Effector memory CD4-positive, alpha-beta T cell (primary cell): ENCODE results near the gene B4GALNT3.

ENCODE experiments used
- DNase-seq, 3 donors: peaks; one replicate each; pipeline ENCODE4 v3.0.0-alpha.2; 2020
- H3K27ac ChIP-seq: 2 replicates; pipeline ENCODE4 v1.7.0; 2013; ENCODE audit warnings: mild to moderate bottlenecking, low read length, moderate library complexity; ENCODE audit not compliant: insufficient read depth, poor library complexity, severe bottlenecking
- H3K27me3 ChIP-seq: replicated peaks from 2 replicates; pipeline ENCODE4 v1.7.0; 2013; ENCODE audit warnings: mild to moderate bottlenecking, low read length; ENCODE audit not compliant: insufficient read depth, control insufficient read depth, poor library complexity, severe bottlenecking
- H3K36me3 ChIP-seq: 2 replicates; pipeline ENCODE4 v1.7.0; 2013; ENCODE audit warnings: mild to moderate bottlenecking, low read length, moderate library complexity; ENCODE audit not compliant: control insufficient read depth, insufficient read depth
- H3K4me1 ChIP-seq: 2 replicates; pipeline ENCODE4 v1.7.0; 2013; ENCODE audit warnings: low read length, mild to moderate bottlenecking; ENCODE audit not compliant: control insufficient read depth, insufficient read depth, poor library complexity, severe bottlenecking
- H3K4me3 ChIP-seq: 2 replicates; pipeline ENCODE4 v1.7.0; 2013; ENCODE audit warnings: low read length, low read depth, mild to moderate bottlenecking; ENCODE audit not compliant: insufficient read depth, poor library complexity, severe bottlenecking
- H3K9me3 ChIP-seq: 2 replicates; pipeline ENCODE4 v1.7.0; 2013; ENCODE audit warnings: mild to moderate bottlenecking, low read length, moderate library complexity; ENCODE audit not compliant: control insufficient read depth

Gene B4GALNT3

GRCh38 chr12:553216-554000, 93.7 kb downstream of the B4GALNT3 start:
- peak overlapping the region; percentile 8 for H3K4me3 ChIP-seq
- H3K27ac ChIP-seq: no peak overlapping the region

GRCh38 chr12:554001-554285, 94.2 kb downstream of the B4GALNT3 start:
- no peaks in the 10 kb centered on the region for H3K9me3 ChIP-seq
- no peak overlapping the region for H3K27ac ChIP-seq
- no peaks in the 10 kb centered on the region for H3K27me3 ChIP-seq
- no peaks in the 10 kb centered on the region for H3K36me3 ChIP-seq
- H3K4me3 ChIP-seq: peak overlapping the region; percentile 8
- peaks cover 22% of the 10 kb centered on the region for H3K4me1 ChIP-seq
- no peak for DNase-seq

More at GRCh38 chr12:553216-554000, 93.7 kb downstream of the B4GALNT3 start:
- Histone ChIP-seq H3K27me3 (no peaks in the 10 kb centered on the region), H3K36me3 (no peaks in the 10 kb centered on the region), H3K4me1 (peaks cover 22% of the 10 kb centered on the region), H3K9me3 (no peaks in the 10 kb centered on the region)
- DNase-seq: peak; percentile 27 to 38 (median 28)

DNA sequence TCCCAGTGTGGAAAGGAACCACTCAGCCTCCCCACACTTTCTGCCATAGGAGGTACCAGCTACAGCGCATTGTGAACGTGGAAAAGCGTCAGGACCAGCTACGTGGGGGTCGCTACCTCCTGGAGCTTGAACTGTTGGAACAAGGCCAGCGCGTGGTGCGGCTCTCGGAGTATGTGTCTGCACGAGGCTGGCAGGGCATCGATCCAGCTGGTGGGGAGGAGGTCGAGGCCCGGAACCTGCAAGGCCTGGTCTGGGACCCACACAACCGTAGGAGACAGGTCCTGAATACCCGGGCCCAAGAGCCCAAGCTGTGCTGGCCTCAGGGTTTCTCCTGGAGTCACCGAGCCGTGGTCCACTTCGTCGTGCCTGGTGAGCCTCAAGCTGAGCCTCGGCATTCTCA, 96.8 kb downstream of the B4GALNT3 start:
- H3K4me1 ChIP-seq: peaks cover 23% of the 10 kb centered on the region
- H3K9me3 ChIP-seq: no peaks in the 10 kb centered on the region
- no peaks in the 10 kb centered on the region for H3K27me3 ChIP-seq
- H3K36me3 ChIP-seq: no peaks in the 10 kb centered on the region
- no peak overlapping the region for H3K4me3 ChIP-seq
- no peak overlapping the region for H3K27ac ChIP-seq
- DNase-seq: no peak

DNA sequence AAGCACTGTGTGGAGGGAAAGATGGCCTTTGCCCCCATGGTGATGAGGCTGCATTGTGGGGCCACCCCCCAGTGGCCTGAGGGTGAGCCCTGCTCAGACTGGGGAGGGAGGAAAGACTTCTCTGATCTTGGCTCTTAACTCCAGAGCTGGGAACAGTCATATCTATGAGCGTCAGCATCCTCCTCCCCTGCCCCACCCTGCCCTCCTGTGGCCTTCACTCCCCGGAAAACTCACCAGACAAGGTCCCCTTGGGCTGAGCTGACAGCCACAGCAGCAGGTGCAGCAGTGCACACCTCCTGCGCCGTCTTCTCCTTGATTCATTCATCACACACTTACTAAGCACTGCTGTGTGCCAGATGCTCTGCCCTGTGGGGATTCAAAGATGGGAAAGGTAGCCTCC, 98.8 kb downstream of the B4GALNT3 start:
- H3K9me3 ChIP-seq: no peaks in the 10 kb centered on the region
- H3K27ac ChIP-seq: no peak overlapping the region
- H3K27me3 ChIP-seq: no peaks in the 10 kb centered on the region
- peaks cover 27% of the 10 kb centered on the region for H3K4me1 ChIP-seq
- H3K4me3 ChIP-seq: no peak overlapping the region
- no peaks in the 10 kb centered on the region for H3K36me3 ChIP-seq
- no peak for DNase-seq

- Histone ChIP-seq H3K27me3 (no peaks in the 10 kb centered on the region), H3K4me1 (peaks cover 28% of the 10 kb centered on the region), H3K27ac (no peak overlapping the region), H3K4me3 (no peak overlapping the region), H3K9me3 (no peaks in the 10 kb centered on the region), H3K36me3 (no peaks in the 10 kb centered on the region)
- no peak for DNase-seq
Observed at GRCh38 chr12:559208-559905, 99.6 kb downstream of the B4GALNT3 start.

DNA sequence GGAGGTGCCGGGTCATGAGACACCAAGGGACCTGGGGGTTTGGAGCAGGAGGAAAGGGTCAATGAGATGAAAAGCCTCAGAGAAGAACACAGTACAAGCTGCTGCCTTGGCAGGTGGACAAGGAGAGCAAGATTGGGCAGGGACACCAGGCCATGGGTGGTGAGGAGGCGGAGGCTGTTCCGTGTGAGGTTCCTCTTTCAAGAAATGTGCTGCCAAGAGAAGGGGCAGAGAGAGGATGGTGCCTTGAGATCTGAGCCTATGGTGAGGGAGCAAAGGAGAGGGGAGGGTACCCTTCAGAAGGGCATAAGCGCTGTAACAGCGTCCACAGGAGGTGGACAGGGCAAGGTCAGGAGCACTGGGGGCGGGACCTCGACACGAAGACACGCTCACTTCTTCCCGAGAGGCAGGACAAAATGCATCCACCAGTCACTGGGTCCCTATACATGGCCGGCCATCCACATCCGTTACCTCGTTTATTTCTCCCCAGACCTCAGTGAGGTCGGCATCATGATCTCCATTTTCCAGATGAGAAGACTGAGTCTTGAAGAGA, 100.2 kb downstream of the B4GALNT3 start:
- no peak overlapping the region for H3K27ac ChIP-seq
- H3K9me3 ChIP-seq: no peaks in the 10 kb centered on the region
- no peak for DNase-seq
- H3K4me3 ChIP-seq: no peak overlapping the region
- no peaks in the 10 kb centered on the region for H3K36me3 ChIP-seq
- H3K27me3 ChIP-seq: no peaks in the 10 kb centered on the region
- H3K4me1 ChIP-seq: peaks cover 34% of the 10 kb centered on the region

- H3K9me3 ChIP-seq: no peaks in the 10 kb centered on the region
- H3K27ac ChIP-seq: no peak overlapping the region
- H3K27me3 ChIP-seq: no peaks in the 10 kb centered on the region
- H3K36me3 ChIP-seq: no peaks in the 10 kb centered on the region
- peaks cover 42% of the 10 kb centered on the region for H3K4me1 ChIP-seq
- DNase-seq: no peak
- H3K4me3 ChIP-seq: no peak overlapping the region
Observed at GRCh38 chr12:560691-561390, 101.1 kb downstream of the B4GALNT3 start.

GRCh38 chr12:561391-561705, 101.6 kb downstream of the B4GALNT3 start:
- Histone ChIP-seq H3K27me3 (no peaks in the 10 kb centered on the region), H3K9me3 (no peaks in the 10 kb centered on the region), H3K4me1 (peaks cover 45% of the 10 kb centered on the region), H3K4me3 (no peak overlapping the region), H3K36me3 (no peaks in the 10 kb centered on the region), H3K27ac (no peak overlapping the region)
- no peak for DNase-seq

GRCh38 chr12:561908-562593, 102.3 kb downstream of the B4GALNT3 start:
- Histone ChIP-seq H3K4me3 (no peak overlapping the region), H3K27ac (peak overlapping the region; percentile 73), H3K9me3 (no peaks in the 10 kb centered on the region), H3K4me1 (peaks cover 45% of the 10 kb centered on the region), H3K36me3 (no peaks in the 10 kb centered on the region), H3K27me3 (no peaks in the 10 kb centered on the region)
- DNase-seq: no peak
